Activated CD4-positive, alpha-beta T cell treated with anti-CD3 and anti-CD28 coated beads, Interleukin-2, amount 10 ng/mL, durations not matched to agents 7 days and 5 days (primary cell): Measurements from ENCODE around the gene RHBDF2. TPM values are rescaled to one million over a fixed set of nuclear protein-coding genes. Genes with fewer than 3 reads are reported as not detected.

Source experiments
- CTCF ChIA-PET: fragments of 350-600 bp; sonication (Branson Sonifier 250); formaldehyde crosslinking; loops from one replicate; lab custom pipeline; 2021; ENCODE audit warnings: antibody characterized with exemption; lab: Charles Lee
- POLR2A ChIA-PET: fragments of 350-600 bp; sonication (Branson Sonifier 250); formaldehyde crosslinking; loops from one replicate; lab custom pipeline; 2021; ENCODE audit warnings: antibody characterized with exemption; lab: Charles Lee
- DNase-seq: peaks from one replicate; pipeline ENCODE4 v3.0.0-alpha.2; 2020
- H3K27ac Mint-ChIP-seq: one replicate; pipeline ENCODE4 v1.8.0; 2021; ENCODE audit warnings: mild to moderate bottlenecking, moderate library complexity, mixed read lengths
- H3K27me3 Mint-ChIP-seq: one replicate; pipeline ENCODE4 v1.8.0; 2021; ENCODE audit warnings: mixed read lengths
- H3K36me3 Mint-ChIP-seq: one replicate; pipeline ENCODE4 v1.8.0; 2021; ENCODE audit warnings: low read depth, mixed read lengths
- H3K4me1 Mint-ChIP-seq: one replicate; pipeline ENCODE4 v1.8.0; 2021; ENCODE audit warnings: mixed read lengths
- H3K4me3 Mint-ChIP-seq: one replicate; pipeline ENCODE4 v1.8.0; 2021; ENCODE audit warnings: mild to moderate bottlenecking, moderate library complexity, mixed read lengths
- H3K9me3 Mint-ChIP-seq: one replicate; pipeline ENCODE4 v1.8.0; 2021; ENCODE audit warnings: mixed read lengths
- total RNA-seq, 2 experiments: library from RNA; stranded (reverse); gene quantifications; one replicate each; pipeline ENCODE4 v1.2.3, GENCODE V29; 2021

Gene RHBDF2
- total RNA-seq, 2 experiments from 2014 or later: 37.1 to 41.6 TPM

DNA sequence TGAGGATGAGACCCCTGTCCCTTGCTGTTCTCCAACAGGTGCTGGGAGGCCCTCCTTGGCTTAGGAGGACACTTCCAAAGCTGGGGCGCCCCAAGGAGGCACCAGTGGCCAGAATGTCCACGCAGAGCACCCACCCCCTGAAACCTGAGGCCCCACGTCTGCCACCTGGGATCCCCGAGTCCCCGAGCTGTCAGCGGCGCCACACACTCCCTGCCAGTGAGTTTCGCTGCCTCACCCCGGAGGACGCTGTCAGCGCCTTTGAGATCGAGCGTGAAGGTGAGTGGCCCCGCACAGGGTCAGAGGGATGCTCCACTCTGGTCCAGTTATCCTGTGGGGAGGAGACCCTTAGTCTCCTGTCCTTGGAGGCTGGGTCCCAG, 32.6 kb downstream of the RHBDF2 start:
- Mint-ChIP-seq H3K36me3 (peaks cover 5% of the 10 kb centered on the region), H3K9me3 (no peaks in the 10 kb centered on the region), H3K4me3 (no peak overlapping the region), H3K4me1 (peaks cover 7% of the 10 kb centered on the region), H3K27me3 (no peaks in the 10 kb centered on the region), H3K27ac (no peak overlapping the region)
- CTCF ChIA-PET: no interaction called here
- POLR2A ChIA-PET: no interaction called here
- no peak for DNase-seq

DNA sequence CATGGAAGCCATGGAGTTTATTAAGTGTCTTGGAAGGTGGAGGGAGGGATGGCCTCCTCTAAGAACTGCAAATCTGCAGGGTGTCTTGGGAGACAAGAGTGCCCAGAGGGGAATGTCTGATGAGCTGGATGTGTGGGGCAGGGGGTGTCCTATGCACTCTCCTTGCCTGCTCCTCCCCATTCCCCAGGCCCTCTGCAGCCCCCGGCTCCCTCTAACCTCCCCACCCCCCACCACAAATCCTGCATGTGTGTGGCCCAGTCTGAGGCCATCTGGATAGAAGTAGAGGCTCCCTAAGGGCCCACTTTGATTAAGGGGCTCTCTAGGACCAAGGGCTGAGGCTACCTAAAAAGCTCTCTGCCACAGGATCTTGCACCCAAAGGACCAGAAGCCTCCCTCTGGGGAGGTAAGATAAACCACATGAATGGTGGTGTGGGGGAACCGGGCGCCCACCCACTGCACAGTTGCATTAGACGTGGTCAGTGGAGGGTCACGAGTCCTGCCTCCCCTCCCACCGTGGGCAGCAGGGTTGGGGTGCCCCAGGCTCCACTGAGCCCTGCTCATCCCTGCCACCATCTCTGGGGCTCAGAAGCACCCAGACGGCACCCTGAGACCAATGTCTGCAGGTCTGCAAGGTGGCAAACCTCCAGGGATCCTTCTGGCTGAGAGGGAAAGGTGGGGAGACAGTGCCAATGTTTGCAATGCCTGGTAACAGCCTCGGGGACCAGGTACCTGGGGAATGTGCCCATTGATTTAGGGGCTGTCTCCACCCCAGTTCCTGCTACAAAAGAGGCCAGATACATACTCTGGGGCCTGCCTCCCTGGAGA, 33.2 kb downstream of the RHBDF2 start:
- H3K27ac Mint-ChIP-seq: no peak overlapping the region
- peaks cover 5% of the 10 kb centered on the region for H3K36me3 Mint-ChIP-seq
- no peak overlapping the region for H3K4me3 Mint-ChIP-seq
- peaks cover 7% of the 10 kb centered on the region for H3K4me1 Mint-ChIP-seq
- H3K27me3 Mint-ChIP-seq: no peaks in the 10 kb centered on the region
- H3K9me3 Mint-ChIP-seq: no peaks in the 10 kb centered on the region
- POLR2A ChIA-PET: no interaction called here
- CTCF ChIA-PET: interaction anchor here (0.6 to 2.4 kb wide), 8 partner anchors 9 to 70 kb away, joined by 3 to 16 read pairs (median 4); no protein-coding TSS in a partner anchor
- no peak for DNase-seq

DNA sequence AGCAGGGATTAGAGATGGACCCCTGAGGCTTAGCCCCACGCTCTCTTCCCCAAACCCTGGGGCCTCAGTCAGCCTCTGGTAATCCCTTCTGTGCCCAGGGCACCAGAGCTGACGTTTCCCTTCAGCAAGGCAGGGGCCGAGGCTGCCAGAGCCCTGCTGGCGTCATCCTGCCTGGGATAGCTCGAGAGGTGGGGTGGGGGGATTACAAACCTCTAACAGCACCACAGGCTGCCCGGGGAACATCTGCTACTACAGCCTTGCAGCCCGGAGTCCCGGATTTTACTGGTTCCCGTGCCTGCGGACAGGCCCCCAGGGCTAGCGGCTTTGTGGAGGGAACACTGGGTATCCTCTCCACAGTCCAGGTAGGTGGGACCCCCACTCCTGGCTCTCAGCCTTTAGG, 33.9 kb downstream of the RHBDF2 start, which contains the start of gene AANAT:
TSS of gene AANAT (plus strand) at position 238 of the 400 bp plus-strand sequence. CDS start 1,144 bp downstream, outside the sequence.
- POLR2A ChIA-PET: no interaction called here

DNA sequence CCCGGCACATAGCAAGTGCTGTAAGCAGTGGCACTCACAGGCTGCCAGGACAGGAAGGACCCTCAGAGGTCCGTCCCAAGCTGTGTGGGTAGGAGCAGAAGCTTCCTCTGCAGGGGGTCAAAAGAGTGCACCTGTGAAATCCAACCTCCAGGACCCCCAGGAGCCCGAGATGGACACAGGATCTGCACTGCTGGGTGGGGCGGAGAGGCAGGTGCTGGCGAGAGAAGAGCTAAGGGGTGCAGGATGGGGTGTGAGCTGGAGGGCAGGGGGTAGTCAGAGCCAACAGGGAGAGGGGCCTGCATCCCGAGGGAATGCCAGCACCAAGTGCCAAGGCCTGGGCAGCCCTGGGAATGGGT, 34.5 kb downstream of the RHBDF2 start:
- POLR2A ChIA-PET: no interaction called here
- Mint-ChIP-seq H3K27me3 (peaks cover 2% of the 10 kb centered on the region), H3K27ac (no peak overlapping the region), H3K4me3 (no peak overlapping the region), H3K4me1 (peaks cover 7% of the 10 kb centered on the region), H3K36me3 (peaks cover 3% of the 10 kb centered on the region), H3K9me3 (no peaks in the 10 kb centered on the region)
- no peak for DNase-seq
- CTCF ChIA-PET: interaction anchor here (0.7 to 2.4 kb wide), 10 partner anchors 9 to 79 kb away, joined by 3 to 16 read pairs (median 4); partner anchors contain the start of gene UBE2O

More for the DNA sequence above, 33.9 kb downstream of the RHBDF2 start, which contains the start of gene AANAT:
- Mint-ChIP-seq H3K9me3 (no peaks in the 10 kb centered on the region), H3K4me1 (peaks cover 7% of the 10 kb centered on the region), H3K27ac (no peak within 1 kb of the TSS), H3K4me3 (no peak within 1 kb of the TSS), H3K36me3 (peaks cover 5% of the 10 kb centered on the region), H3K27me3 (no peaks in the 10 kb centered on the region)
- DNase-seq: no peak
- CTCF ChIA-PET: interaction anchor here (0.6 to 2.4 kb wide), 11 partner anchors 9 to 70 kb away, joined by 3 to 16 read pairs (median 4); partner anchors contain the start of gene UBE2O

- H3K27me3 Mint-ChIP-seq: peaks cover 2% of the 10 kb centered on the region
- DNase-seq: no peak
- POLR2A ChIA-PET: no interaction called here
- CTCF ChIA-PET: interaction anchor here (0.6 to 1.4 kb wide), 5 partner anchors 9 to 774 kb away, joined by 3 to 4 read pairs (median 4); no protein-coding TSS in a partner anchor
- H3K27ac Mint-ChIP-seq: no peak overlapping the region
- H3K4me3 Mint-ChIP-seq: no peak overlapping the region
- H3K4me1 Mint-ChIP-seq: peaks cover 7% of the 10 kb centered on the region
- H3K9me3 Mint-ChIP-seq: no peaks in the 10 kb centered on the region
- no peaks in the 10 kb centered on the region for H3K36me3 Mint-ChIP-seq
Measured at GRCh38 chr17:76462556-76463290, 38.5 kb downstream of the RHBDF2 start.

- Mint-ChIP-seq H3K9me3 (no peaks in the 10 kb centered on the region), H3K4me1 (peaks cover 7% of the 10 kb centered on the region), H3K27me3 (peaks cover 4% of the 10 kb centered on the region), H3K36me3 (no peaks in the 10 kb centered on the region), H3K27ac (no peak overlapping the region), H3K4me3 (no peak overlapping the region)
- no peak for DNase-seq
- ChIA-PET POLR2A (no interaction called here), CTCF (interaction anchor here (0.6 to 1.4 kb wide), 5 partner anchors 8 to 773 kb away, joined by 3 to 4 read pairs (median 4); no protein-coding TSS in a partner anchor)
Measured at GRCh38 chr17:76461765-76462555, 39.3 kb downstream of the RHBDF2 start.

DNA sequence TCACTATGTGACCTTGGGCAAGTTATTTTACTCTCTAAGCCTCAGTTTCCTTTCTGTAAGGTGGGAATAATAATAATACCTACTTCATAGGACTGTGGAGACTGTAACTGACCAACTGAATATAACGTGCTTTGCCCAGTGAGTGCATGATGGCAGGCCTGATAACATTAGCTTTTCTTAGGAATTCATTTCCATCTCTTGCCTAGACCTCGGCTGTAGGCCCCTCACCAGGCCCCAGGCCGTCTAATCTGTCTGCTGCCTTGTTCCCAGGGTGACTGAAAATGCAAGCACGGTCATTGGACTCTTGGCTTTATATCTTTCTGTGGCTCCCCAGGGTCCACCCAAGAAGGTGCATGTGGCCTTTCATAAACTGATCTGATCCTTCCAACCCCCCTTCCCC, 41.5 kb downstream of the RHBDF2 start:
- DNase-seq: no peak
- Mint-ChIP-seq H3K4me3 (no peak overlapping the region), H3K9me3 (no peaks in the 10 kb centered on the region), H3K27ac (no peak overlapping the region), H3K4me1 (no peaks in the 10 kb centered on the region), H3K27me3 (peaks cover 4% of the 10 kb centered on the region), H3K36me3 (no peaks in the 10 kb centered on the region)
- POLR2A ChIA-PET: no interaction called here
- CTCF ChIA-PET: interaction anchor here (0.6 to 1.5 kb wide), 2 partner anchors 48 to 105 kb away, joined by 3 read pairs; no protein-coding TSS in a partner anchor

DNA sequence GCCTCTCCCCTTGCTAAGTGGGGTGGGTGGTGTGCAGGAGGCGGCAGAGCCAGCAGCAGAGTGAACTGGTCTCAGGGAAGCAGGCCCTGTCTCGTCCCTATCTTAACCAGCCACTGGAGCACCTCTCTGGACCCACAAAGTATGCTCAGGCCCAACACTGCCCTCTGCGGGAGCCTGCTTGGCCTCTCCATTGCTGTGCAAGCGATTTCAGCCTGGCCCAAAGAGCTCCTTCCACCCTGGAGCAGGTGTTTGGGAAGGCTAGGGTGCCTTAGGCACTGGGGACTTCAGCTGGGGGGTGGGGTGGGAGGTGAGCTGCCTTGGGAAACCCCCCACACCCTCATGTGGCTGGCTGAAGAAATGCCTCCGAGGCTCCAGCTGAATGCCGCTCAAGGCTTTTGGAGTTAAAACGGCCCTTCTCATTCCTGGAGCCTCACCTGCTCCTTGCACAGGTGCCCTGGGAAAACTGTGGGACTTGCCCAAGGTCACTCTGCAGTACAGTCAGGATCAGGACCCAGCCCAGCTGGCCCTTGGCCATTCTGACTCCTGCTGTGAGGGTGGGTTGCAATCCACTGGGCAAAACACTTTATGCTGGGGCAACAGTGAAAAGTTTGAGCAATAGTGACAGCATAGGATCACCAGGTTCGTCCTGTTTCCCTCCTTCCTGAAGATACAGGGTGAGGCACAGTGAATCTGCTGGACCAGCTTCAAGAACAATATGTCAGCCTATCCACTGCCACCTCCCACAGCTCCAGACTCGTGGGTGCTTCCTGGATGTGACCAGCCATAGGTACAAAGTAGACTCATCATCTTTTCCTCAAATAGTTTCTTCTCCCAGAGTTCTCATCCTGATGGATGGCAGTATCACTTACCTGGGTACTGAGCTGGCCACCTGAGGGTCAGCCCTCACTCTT, 42.4 kb downstream of the RHBDF2 start:
- POLR2A ChIA-PET: no interaction called here

DNA sequence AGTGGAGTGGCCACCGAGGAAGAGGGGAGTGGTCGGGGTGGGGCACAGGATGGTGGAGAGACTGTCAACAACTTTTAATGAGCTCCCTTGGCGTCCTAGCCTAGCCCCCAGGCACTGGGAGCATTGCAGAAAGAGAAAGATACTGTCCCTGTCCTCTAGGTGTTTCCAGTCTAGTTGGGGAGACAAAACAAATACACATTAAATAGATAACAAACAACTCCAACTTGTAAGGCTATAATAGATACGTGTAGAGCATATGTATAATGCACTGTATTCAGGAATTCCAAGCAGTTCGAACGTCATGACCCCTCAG, 47.8 kb downstream of the RHBDF2 start:
- ChIA-PET POLR2A (no interaction called here), CTCF (interaction anchor here (0.6 to 2.3 kb wide), 18 partner anchors 8 to 145 kb away, joined by 3 to 9 read pairs (median 4); no protein-coding TSS in a partner anchor)
- no peak for DNase-seq
- Mint-ChIP-seq H3K27me3 (peaks cover 2% of the 10 kb centered on the region), H3K9me3 (no peaks in the 10 kb centered on the region), H3K4me3 (peak overlapping the region; percentile 70), H3K36me3 (peaks cover 3% of the 10 kb centered on the region), H3K27ac (peak overlapping the region; percentile 59), H3K4me1 (peaks cover 37% of the 10 kb centered on the region)

More for the DNA sequence above, 42.4 kb downstream of the RHBDF2 start:
- no peaks in the 10 kb centered on the region for H3K9me3 Mint-ChIP-seq
- no peaks in the 10 kb centered on the region for H3K4me1 Mint-ChIP-seq
- no peak overlapping the region for H3K4me3 Mint-ChIP-seq
- DNase-seq: no peak
- H3K36me3 Mint-ChIP-seq: no peaks in the 10 kb centered on the region
- CTCF ChIA-PET: interaction anchor here (0.5 to 2.3 kb wide), 13 partner anchors 8 to 788 kb away, joined by 3 to 12 read pairs (median 3); partner anchors contain the start of gene AANAT
- H3K27ac Mint-ChIP-seq: no peak overlapping the region
- H3K27me3 Mint-ChIP-seq: peaks cover 4% of the 10 kb centered on the region

DNA sequence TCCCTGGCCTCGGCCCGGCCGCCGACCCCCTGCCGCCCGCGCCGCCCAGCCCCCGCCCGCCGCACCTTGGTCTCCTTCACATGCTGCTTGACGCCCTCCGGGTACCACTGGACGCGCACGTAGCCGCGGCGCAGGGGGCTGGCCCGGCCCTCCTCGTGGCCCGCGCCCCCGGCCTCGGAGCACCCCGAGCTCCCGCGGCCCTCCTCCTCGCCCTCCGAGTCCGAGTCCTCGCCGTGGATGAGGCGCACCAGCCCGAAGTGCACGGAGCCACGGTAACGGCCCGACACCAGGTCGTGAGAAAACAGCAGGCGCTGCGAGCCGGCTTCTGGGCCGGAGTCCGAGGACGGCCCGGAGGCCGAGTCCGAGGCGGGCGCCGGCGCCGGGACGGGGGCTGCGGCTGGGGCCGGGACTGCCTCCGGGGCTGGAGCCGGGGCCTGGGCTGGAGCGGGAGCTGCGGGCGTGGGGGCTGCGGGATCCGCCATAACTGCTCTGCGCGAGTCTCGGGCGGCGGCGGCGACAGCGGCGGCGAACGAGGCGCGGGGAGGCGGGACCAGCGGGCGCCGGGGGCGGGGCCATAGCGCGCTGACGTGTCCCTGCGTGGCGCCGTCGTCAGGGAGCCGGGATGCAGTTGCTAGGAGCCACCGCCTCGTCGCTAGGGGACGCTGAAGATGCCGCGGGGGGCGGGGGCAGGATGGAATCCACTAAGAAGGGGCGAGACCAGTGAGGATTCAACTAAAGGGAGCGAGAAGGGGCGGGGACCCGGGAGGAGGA, 48.4 kb downstream of the RHBDF2 start, which contains the start of gene UBE2O:
TSS of gene UBE2O (minus strand) at position 493 of the 771 bp plus-strand sequence. CDS start at position 482, 11 bp downstream.
- peaks cover 43% of the 10 kb centered on the region for H3K4me1 Mint-ChIP-seq
- DNase-seq: peak; percentile 95
- peaks cover 2% of the 10 kb centered on the region for H3K27me3 Mint-ChIP-seq
- H3K36me3 Mint-ChIP-seq: peaks cover 3% of the 10 kb centered on the region
- peak within 1 kb of the TSS; percentile 87 for H3K4me3 Mint-ChIP-seq
- peak within 1 kb of the TSS; percentile 79 for H3K27ac Mint-ChIP-seq
- POLR2A ChIA-PET: no interaction called here
- H3K9me3 Mint-ChIP-seq: no peaks in the 10 kb centered on the region
- CTCF ChIA-PET: interaction anchor here (0.6 to 2.3 kb wide), 19 partner anchors 8 to 145 kb away, joined by 3 to 9 read pairs (median 4); no protein-coding TSS in a partner anchor
